Activated CD8-positive, alpha-beta memory T cell treated with anti-CD3 and anti-CD28 coated beads, Interleukin-2, amount 50 U/mL, for 1 hour (primary cell): Measurements from ENCODE around the gene SLC2A1.
"Not testable (repeated sequence)": the region's sequence is repeated elsewhere in the genome, so short reads cannot be mapped to it uniquely, and the experiment has no call there.

ENCODE experiments used
- DNase-seq: peaks from one replicate; pipeline ENCODE4 v3.0.0-alpha.2; 2020; ENCODE audit errors: extremely low read depth

The SLC2A1 gene

DNA sequence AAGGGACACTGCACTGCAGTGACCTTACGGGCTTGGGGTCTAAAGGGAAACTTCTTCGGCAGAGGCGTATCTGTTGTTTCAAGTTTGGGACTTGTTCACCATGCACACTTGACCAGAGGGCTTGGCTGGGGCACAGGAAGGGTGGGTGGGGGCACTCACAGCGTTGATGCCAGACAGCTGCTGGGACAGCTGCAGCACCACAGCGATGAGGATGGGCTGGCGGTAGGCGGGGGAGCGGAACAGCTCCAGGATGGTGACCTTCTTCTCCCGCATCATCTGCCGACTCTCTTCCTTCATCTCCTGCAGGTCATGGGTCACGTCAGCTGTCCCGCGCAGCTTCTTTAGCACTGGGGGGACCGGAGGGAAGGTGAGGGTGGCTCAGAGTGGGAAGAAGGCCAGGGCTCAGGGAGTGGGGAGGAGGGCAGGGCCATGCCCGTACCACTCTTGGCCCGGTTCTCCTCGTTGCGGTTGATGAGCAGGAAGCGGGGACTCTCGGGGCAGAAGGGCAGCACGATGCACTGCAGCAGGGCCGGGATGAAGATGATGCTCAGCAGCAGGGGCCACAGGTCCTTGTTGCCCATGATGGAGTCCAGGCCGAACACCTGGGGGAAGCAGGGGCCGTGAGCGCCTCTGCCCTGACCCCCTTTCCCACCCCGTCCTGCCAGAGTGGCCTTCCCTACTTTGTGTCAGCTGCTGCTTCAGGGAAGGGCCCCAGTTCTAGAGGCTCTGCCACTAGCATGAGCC, 29.1 kb downstream of the SLC2A1 start:
- no peak for DNase-seq

DNA sequence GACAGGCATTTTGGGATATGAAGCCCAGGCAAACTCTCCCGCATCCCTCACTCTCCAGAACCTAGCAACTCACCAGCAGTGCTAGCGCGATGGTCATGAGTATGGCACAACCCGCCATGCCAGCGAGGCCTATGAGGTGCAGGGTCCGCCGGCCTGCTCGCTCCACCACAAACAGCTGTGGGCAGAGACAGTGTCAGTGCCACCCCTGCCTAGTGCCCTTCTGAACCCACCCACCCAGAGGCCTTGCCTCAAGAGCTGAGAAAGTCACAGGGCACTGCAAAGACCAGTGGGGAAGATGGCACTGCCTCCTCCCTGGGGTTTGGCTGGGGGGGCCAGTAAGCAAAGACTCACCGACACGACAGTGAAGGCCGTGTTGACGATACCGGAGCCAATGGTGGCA, 29.8 kb downstream of the SLC2A1 start:
- DNase-seq: no peak

DNA sequence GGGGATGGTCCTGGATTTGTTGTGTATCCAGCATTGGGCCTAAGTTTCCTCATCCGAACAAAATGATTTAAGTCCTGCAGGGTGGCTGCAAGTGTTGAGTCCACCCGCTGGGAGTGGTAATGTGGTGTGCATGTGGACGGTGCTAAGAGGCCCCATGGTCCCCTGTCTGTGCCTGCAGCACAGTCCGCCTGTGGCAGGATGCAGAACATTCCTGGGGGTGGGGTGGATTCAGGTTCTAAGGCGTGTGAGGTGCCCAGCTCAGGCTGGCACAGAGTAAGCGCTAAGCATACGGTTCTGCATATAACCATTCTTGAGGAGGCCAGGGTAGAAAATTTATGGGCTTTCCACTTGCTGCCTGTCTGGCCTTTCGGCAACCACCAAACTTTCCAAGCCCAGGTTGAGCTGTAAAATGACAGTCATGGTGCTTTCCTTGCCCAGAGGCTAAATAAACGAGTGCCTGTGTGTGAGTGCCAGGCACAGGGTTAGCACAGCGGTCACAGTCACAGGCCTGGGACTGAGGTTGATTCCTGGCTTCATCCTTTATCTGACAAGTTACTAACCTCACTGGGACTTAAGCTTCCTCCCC, 30.7 kb downstream of the SLC2A1 start:
- no peak for DNase-seq

DNA sequence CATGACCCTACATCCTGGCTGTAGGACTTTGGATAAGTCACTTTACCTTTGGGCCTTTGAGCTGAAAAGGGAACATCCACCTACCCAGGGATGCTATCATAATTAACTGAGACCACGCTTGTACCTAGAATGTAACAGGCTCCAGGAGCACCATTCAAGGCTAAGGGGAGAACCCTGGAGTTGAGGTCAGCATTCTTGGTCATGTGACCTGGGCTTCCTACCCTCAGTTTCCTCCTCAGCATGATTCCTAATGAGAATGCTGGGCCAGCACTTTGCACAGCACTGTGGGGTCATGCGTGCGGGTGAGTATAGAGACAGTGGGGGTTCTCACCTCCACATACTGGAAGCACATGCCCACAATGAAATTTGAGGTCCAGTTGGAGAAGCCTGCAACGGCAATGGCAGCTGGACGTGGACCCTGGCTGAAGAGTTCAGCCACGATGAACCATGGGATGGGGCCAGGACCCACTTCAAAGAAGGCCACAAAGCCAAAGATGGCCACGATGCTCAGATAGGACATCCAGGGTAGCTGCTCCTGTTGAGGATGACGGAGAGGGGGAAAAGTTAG, 31.3 kb downstream of the SLC2A1 start:
- DNase-seq: no peak

DNA sequence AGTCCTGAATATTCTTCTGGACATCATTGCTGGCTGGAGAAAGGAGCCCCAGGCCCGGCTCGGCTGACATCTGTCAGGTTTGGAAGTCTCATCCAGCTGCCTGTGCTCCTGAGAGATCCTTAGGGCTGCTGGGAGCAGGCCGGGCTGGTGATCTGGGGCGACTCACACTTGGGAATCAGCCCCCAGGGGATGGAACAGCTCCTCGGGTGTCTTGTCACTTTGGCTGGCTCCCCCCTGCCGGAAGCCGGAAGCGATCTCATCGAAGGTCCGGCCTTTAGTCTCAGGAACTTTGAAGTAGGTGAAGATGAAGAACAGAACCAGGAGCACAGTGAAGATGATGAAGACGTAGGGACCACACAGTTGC, 31.8 kb downstream of the SLC2A1 start:
- DNase-seq: no peak

DNA sequence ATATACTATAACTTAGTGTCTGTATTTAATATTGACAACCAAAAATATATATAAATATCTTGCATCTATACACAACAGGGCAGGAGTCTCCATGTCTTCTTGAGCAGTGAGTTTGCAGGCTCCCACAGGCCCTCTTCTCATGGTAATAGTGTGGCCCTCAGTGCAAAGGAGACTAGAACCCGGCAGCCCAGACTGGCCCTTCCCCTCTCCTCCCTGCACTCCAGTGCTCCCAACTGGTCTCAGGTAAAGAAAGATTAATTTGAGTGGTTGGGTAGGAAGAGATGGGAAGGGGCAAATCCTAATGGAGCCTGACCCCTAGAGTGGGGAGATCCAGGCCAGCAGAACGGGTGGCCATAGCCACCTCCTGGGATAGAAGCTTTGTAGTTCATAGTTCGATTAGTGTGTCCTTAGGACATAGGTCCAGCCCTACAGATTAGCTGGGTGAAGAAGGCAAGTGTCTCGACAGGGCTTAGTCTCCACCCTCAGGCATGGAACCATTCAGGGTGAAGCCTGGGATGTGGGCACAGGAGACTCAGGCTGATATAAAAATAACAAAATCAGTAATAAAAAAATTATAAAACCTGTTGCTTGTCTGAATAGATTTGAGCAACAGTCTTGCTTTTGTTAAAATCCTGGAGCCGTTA, 32.3 kb downstream of the SLC2A1 start:
- no peak for DNase-seq

DNA sequence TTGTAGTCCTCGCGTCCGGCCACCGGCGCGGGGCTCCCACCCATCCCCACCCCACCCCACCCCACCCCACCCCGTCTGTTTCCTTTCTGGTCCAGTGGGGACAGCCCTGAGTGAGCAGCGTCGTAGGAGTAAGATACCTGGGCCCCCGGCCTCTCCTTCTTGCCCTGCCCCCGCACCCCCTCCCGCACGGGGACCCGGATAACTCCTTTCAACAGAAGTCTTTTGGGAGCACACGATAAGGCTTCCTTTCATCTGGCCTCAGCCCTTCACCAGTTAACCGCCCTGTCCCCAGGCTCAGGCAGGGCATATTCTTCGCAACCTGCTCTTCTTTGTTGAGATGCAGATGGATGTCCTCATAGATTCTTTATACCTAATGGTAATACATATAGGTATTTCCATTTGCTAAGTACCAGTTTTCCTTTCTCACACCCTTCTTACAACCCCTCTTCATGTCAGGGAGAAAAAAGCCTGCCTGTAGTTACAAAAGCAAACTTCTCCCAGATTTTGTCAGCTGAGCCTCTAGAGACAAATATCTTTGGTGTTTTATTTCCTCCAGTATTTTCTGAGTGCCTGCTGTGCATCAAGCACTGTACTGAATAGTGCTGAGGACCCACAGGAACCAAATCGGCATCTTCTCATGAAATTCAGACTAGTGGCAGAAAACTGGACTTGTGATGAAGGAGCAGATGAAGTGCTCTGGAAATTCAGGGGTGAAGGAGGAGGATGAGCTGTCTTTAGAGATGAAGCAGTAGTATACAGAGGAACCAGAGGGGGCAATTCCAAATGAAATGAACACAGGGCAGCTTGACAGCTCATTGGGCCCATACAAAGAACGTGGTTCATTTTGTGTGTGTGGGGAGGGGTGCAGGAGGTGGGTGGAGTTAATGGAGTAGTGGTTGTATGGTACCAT, 33.6 kb downstream of the SLC2A1 start:
- no peak for DNase-seq

DNA sequence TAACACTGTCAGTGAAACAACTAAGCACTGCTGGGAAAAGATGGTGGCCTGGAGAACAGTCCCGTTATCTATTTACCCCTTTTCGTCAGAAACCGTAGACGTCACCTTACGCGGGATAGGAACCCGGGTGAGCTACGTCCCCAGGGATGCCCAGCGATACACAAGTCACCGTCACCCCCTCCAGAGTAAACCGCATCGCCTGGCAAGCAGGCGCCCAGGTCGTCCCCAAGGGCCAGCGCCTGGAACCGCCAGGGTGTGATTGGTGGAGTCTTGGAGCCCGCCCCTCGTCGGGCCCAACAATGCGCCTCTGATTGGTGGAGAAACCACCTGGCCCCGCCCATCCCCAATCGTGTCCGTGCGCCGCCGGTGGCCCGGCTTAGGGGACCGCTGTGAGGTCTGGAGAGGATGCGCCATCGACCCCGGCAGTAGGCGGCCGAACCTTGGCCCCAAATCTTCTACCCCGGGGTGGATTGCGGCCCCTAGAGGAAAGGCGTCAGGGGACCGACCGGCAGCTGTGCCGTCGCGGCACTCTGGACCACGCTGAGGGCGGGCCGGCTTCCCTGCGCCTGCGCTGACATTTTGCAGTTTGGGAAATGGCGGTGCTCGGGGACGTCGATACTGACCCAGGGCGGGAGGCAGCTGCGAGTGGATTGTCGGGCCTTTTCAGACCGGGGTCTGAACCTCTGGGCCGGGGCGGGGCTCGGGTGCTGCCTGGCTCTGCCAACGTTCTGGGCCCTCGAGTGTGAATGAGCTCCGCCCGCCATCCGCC, 34.4 kb downstream of the SLC2A1 start:
- peak; percentile 63 for DNase-seq

DNA sequence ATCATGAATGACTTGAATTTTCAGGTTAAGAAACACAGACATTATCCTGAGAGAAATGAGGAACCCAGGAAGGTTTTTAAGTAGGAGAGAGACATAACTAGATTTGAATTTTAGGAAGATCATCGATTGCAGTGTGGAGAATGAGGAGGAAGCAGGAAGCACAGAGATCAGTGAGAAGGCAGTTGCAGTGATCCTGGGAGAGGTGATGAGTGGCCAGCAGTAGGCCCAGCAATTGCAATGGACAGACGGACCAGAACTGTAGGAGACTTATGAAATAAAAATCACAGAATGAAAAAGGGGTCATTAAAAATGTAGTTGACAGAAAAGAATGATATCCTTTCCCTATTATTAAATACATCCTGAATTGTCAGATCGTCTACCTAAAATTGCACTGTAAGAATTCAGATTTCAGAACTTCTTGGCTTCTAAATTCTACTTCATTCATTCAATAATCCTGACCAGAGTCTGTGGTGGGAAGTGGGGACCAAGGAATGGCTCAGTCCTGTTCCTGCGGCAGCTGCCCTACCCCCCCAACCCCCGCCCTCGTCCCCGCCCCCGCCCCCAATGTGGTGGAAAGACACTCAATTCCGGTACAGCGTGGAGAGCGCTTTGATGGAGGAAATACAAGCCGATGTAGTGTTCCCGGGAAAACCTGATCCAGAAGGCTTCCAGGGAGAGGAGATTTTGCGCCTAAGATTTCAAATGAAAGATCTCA, 35.1 kb downstream of the SLC2A1 start:
- no peak for DNase-seq

DNA sequence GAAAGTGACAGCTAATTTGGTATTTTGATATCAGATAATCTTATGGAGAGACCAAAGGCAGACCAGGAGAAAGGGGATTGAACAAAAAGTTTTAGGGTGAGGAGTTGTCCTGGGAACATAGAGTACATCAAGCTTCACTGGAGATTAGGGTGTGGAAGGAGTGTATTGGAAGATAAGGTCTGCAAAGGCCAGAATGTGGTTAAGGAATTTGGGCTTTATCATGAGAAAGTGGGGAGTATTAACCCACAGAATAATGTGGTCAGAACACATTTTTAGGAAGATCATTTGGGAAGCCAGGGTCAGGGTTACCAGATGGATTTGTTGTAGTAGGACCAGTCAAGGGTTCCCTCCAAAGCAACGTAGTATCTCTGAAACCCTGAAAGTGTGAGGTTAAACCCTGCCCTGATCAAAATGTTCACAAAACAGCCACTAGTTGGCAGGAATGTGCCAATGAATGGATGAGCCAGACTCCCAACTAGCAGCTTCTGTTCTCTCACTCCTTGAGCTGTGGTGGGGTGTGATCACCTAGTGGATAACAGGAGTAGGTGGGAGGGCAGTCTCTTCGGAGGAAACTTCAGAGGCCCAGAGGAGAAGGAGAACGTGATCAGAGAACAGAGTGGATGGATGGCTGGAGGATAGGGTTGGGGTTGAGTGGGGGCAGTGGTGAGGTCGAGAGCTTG, 35.8 kb downstream of the SLC2A1 start:
- DNase-seq: no peak

DNA sequence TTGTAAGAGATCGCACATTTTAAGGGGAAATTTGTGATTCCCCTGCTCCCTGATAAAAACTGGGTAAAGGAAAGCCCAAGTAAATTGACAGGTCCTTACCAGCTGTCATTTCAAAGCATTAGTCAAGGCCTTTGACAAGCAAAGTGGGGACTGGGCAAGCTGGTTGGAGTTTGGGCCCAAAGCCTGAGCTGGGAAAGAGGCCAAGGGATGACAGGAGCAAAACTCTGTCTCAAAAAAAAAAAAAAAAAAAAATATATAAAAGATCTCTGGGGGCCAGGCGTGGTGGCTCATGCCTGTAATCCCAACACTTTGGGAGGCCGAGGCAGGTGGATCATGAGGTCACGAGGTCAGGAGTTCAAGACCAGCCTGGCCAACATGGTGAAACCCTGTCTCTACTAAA, 36.9 kb downstream of the SLC2A1 start:
- DNase-seq: no peak

DNA sequence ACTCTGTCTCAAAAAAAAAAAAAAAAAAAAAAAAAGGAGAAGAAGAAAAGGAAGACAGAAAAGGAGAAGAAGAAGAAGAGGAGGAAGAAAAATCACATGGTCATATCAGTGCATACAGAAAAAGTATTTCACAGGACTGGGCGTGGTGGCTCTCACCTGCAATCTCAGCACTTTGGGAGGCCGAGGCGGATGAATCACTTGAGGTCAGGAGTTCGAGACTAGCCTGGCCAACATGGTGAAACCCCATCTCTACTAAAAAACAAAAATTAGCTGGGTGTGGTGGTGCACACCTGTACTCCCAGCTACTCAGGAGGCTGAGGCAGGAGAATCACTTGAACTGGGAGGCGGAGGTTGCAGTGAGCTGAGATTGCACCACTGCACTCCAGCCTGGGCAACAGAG, 39.0 kb downstream of the SLC2A1 start:
- not testable (repeated sequence) for DNase-seq

DNA sequence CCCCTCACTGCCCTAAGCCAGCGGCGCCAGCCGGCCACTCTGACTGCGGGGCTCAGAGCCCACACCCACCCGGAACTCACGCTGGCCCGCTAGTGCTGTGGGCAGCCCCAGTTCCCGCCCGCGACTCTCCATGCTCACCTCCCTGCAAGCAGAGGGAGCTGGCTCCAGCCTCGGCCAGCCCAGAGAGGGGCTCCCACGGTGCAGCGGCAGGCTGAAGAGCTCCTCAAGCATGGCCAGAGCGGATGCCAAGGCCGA, 41.5 kb downstream of the SLC2A1 start:
- DNase-seq: no peak

DNA sequence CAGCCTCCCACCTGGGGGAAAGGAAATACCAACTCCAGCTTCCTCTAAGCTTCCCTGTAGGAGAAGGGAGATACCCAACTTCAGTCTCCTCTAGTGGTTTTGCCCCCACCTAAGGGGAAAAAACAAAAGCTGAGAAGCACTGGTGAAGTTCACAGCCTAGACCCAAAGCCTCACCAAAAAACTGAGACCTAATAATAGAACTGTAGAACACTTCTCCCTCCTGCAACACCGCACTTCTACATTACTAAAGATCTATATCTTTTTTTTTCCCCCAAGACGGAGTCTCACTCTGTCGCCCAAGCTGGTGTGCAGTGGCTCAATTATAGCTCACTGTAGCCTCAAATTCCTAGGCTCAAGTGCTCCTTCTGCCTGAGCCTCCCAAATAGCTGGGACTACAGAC, 43.2 kb downstream of the SLC2A1 start:
- DNase-seq: no peak

DNA sequence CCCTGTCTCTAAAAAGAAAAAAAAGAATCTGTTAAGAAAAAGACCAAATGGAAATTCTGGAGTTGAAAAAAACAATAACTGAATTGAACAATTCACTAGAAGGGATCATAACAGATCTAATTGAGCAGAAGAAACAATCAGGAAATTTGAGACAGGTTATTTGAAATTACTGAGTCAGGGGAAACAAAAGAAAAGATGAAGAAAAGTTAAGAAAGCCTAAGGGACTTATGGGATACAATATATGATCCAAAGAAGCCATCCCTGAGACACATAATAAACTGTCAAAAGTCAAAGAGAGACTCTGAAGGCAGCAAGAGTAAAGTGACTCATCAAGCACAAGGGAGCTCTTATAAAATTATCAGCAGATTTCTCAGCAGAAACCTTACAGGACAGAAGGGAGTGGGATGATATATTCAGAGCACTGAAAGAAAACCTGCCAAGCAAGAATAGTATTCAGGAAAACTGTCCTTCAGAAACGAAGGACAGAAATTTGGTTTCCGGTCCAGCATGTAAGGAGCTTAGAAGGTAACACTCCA, 44.5 kb downstream of the SLC2A1 start:
- no peak for DNase-seq

DNA sequence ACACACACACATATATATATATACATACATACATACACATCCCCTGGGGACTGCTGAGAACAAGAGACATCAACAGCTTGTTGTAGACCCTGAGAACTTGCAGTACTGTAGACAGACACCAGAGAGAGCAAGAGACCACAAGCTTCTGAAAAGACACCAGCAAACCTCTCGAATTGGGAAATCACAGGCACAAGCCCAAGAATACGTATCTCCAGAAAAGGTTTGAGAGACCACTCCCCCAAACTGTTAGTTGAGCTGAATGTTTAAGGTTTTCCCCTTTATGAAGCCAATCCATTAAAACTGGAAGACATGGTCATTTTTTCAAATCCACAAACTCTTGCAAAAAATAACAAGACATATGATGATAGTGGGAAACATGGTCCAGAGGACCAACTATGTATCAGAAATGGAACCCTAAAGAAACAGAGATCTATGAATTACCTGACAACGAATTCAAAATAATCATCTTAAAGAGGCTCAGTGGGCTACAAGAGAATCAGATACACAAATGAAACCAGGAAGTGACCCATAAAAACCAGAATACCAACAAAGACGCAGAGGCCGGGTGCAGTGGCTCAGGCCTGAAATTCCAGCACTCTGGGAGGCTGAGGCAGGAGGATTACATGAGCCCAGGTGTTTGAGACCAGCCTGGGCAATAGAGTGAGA, 45.1 kb downstream of the SLC2A1 start:
- DNase-seq: no peak

DNA sequence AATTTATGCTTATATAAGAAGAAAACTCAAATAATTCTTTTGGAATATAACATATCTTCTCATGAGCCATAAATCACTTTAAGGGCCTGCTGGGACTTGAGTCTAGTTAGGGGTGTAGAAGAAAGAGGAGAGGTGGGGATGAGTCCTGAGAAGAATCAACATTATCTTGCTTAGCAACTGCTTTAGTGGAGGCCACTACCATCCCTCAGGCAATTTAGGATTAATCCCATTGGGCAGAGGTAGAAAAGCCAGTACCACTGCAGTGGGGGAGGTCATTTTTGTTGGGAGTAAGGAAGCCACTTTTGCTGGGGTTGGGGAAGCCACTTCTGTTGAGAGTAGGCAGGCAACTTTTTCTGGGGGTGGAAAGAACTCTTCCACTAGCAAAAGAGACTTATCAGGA, 47.7 kb downstream of the SLC2A1 start:
- DNase-seq: no peak

DNA sequence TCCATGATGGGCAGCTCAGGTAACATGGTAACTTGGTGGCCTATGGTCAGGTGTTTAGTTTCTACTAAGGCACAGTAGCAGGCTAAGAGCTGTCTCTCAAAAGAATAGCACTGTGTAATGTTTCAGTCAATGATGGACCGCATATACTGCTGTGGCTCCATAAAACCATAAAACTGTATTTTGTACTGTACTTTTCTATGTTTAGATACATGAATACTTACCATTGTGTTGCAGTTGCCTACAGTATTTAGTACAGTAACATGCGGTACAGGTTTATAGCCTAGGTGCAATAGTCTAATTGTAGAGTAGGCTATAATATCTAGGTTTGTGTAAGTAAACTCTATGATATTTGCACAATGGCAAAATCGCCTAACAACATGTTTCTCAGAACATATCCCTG, 50.6 kb downstream of the SLC2A1 start:
- no peak for DNase-seq

DNA sequence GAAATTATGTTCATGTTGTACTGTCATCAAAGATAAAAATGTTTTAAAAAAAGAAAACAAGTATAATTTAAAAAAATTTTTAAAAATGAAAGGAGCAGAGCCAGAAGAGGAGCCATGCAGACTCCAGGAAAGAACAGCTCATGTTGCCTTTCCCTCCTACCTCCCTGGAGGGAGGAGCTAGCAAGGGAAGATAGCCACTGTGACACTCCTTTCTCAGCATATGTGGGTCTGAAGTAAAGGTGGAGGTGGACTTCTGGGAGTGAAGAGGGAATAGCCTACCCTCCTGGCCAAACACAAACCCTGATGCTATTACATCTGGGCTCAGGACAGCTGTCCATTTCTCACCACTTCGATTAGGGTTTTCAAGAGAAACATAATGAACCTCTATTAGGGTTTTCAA, 54.2 kb downstream of the SLC2A1 start:
- no peak for DNase-seq
